Spleen (tissue), 11 donors: ENCODE data around the gene RPL32. TPM values are rescaled to one million over a fixed set of nuclear protein-coding genes. Genes with fewer than 3 reads are reported as not detected.
A peak's percentile ranks its signal among the peaks of the same experiment; 100 is the strongest.
"Not testable (repeated sequence)": the region's sequence is repeated elsewhere in the genome, so short reads cannot be mapped to it uniquely, and the experiment has no call there.

Source experiments
- DNase-seq: peaks from one replicate; pipeline ENCODE4 v3.0.0-alpha.2; 2020
- H3K27ac ChIP-seq, 8 donors: fragments of 200-600 bp; sonication (generic) in 7 of 8; 1 replicate in 4 of 8; 2 replicates in 4 of 8; pipeline versions ENCODE4 v1.5.0 to v1.8.0; 2016 to 2021; ENCODE audit warnings: inconsistent platforms in 4 of 8, mild to moderate bottlenecking in 4 of 8, moderate library complexity in 1 of 8
- H3K27me3 ChIP-seq, 7 donors: fragments of 200-600 bp; sonication (generic) in 6 of 7; replicated peaks in 1 of 7; 1 replicate in 4 of 7; 2 replicates in 3 of 7; pipeline versions ENCODE4 v1.5.0 to v1.8.0; 2016 to 2021; ENCODE audit warnings: inconsistent platforms in 3 of 7, mild to moderate bottlenecking in 1 of 7
- H3K36me3 ChIP-seq, 6 donors: fragments of 200-600 bp; sonication (generic) in 5 of 6; 1 replicate in 4 of 6; 2 replicates in 2 of 6; pipeline versions ENCODE4 v1.5.0 to v1.8.0; 2016 to 2021; ENCODE audit warnings: inconsistent platforms in 2 of 6
- H3K4me1 ChIP-seq, 6 donors: fragments of 200-600 bp; sonication (generic) in 5 of 6; 1 replicate in 3 of 6; 2 replicates in 3 of 6; pipeline versions ENCODE4 v1.5.0 to v1.8.0; 2016 to 2021; ENCODE audit warnings: inconsistent platforms in 3 of 6
- H3K4me3 ChIP-seq, 8 donors: fragments of 200-600 bp; sonication (generic) in 7 of 8; 1 replicate in 4 of 8; 2 replicates in 4 of 8; pipeline versions ENCODE4 v1.5.0 to v1.8.0; 2016 to 2021; ENCODE audit warnings: inconsistent platforms in 4 of 8, mild to moderate bottlenecking in 4 of 8, moderate library complexity in 2 of 8
- H3K9me3 ChIP-seq, 8 donors: fragments of 200-600 bp; sonication (generic) in 7 of 8; 1 replicate in 4 of 8; 2 replicates in 4 of 8; pipeline versions ENCODE4 v1.5.0 to v1.8.0; 2016 to 2021; ENCODE audit warnings: inconsistent platforms in 4 of 8
- POLR2A ChIP-seq, 3 donors: fragments of 450-650 bp; IDR thresholded peaks; one replicate each; pipeline ENCODE4 v1.5.1; 2017; ENCODE audit warnings: antibody characterized with exemption in 3 of 3, mild to moderate bottlenecking in 1 of 3
- POLR2AphosphoS5 ChIP-seq, 3 donors: sonication (generic); formaldehyde crosslinking; IDR thresholded peaks; one replicate each; pipeline ENCODE4 v1.5.1; 2017; ENCODE audit warnings: antibody characterized with exemption in 3 of 3
- WGBS, 5 donors: extraction: QIAGEN DNeasy Blood & Tissue Kit in 3 of 5; methylation state at CpG; one replicate each; pipeline versions ENCODE4 v1.1.5 to v1.1.7; 2013 to 2018; 5-methylcytosine and 5-hydroxymethylcytosine counted together
- intact Hi-C: fragments of 100-400 bp; cut with DNase I; formaldehyde crosslinking; loops from one replicate; pipeline ENCODE4 v1.15.0; 2023; ENCODE audit warnings: low total_unique reads
- polyA plus RNA-seq, 3 donors: library from polyadenylated mRNA; stranded (reverse); fragments of 200-250 nt; gene quantifications; one replicate each; pipeline ENCODE4 v1.2.1, GENCODE V29; 2013
- total RNA-seq, 7 donors: library from RNA; depleted of rRNA in 3 of 7; stranded (reverse); fragments of >200 nt in 3 of 7; fragmentation: NEBNext Ultra II Directional in 4 of 7; extraction: Animal tissue kit (Norgen Biotek cat#: 25700) in 4 of 7; gene quantifications; one replicate each; pipeline versions ENCODE4 v1.1.0 to v1.2.1, GENCODE V29; 2016 to 2021
- TF ChIP-seq, protein P1 (sequence below), 11 experiments: fragments of 200-600 bp in 7 of 11; fragments of 450-650 bp in 4 of 11; sonication (generic) in 4 of 11; IDR thresholded peaks in 8 of 11; conservative IDR thresholded peaks in 3 of 11; 1 replicate in 7 of 11; 2 replicates in 4 of 11; pipeline versions ENCODE4 v1.4.0 to v1.8.0; 2016 to 2021; ENCODE audit warnings: antibody characterized with exemption in 11 of 11, inconsistent platforms in 4 of 11, mild to moderate bottlenecking in 1 of 11
- donor health status: healthy with polysubstance abuse.
- donor health status: DM: no; HTN: no; CAD: no; lungs with moderate emphysema.
- donor health status: DM: no; HTN: no; CAD: no.
- donor health status: Bipolar disorder and iron deficiency.
- donor health status: healthy.
- donor health status: DM: no; HTN: no; CAD: no.
- donor health status: DM: yes; HTN: yes; CAD: no.

RPL32 gene
- total and polyA plus RNA-seq, 10 donors: 911 to 6,164 (median 1,572) TPM

DNA sequence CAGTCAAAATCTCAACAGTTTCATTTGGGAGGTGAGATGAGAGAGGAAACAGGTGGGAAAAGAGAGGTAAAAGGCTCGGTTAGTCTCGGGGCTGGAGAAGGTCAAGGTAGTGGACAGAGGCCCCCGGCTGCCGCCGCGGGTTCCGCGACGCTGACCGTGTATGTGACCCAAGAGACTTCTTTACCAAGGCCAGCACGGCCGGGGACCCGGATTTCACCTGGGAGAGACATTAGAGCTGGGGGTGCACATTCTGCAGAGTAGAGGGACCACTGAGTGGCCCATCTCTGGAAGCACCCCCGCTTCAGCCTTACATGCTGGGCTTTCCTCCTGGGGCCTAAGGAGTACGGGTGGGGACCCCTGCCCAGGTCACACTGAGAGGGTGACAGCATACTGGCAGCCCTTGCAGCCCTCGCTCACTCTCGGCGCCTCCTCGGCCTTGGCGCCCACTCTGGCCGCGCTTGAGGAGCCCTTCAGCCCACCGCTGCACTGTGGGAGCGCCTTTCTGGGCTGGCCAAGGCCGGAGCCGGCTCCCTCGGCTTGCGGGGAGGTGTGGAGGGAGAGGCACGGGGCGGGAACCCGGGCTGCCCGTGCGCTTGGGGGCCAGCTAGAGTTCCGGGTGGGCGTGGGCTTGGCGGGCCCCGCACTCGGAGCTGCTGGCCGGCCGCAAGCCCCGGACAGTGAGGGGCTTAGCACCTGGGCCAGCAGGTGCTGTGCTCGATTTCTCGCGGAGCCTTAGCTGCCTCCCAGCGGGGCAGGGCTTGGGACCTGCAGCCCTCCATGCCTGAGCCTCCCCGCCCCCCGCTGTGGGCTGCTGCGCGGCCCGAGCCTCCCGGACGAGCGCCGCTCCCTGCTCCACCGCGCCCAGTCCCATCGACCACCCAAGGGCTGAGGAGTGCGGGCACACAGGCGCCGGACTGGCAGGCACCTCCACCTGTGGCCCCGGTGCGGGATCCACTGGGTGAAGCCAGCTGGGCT, 41.3 kb upstream of the RPL32 start:
- peaks cover 0 to 7% (median 0%) of the 10 kb centered on the region in 7 donors for H3K27me3 ChIP-seq
- H3K36me3 ChIP-seq: no peaks in the 10 kb centered on the region
- WGBS, 5 donors: 93 to 97% (median 94%) methylated on average over 34 to 62 of the region's 62 CpGs
- peak overlapping the region in 3 of 8 donors; percentile 9 to 12 (median 10) for H3K27ac ChIP-seq
- no peak for TF ChIP-seq POLR2AphosphoS5 (IDR thresholded peaks at IDR 0.05)
- no peak for TF ChIP-seq POLR2A (IDR thresholded peaks at IDR 0.05)
- TF ChIP-seq, protein P1, sequence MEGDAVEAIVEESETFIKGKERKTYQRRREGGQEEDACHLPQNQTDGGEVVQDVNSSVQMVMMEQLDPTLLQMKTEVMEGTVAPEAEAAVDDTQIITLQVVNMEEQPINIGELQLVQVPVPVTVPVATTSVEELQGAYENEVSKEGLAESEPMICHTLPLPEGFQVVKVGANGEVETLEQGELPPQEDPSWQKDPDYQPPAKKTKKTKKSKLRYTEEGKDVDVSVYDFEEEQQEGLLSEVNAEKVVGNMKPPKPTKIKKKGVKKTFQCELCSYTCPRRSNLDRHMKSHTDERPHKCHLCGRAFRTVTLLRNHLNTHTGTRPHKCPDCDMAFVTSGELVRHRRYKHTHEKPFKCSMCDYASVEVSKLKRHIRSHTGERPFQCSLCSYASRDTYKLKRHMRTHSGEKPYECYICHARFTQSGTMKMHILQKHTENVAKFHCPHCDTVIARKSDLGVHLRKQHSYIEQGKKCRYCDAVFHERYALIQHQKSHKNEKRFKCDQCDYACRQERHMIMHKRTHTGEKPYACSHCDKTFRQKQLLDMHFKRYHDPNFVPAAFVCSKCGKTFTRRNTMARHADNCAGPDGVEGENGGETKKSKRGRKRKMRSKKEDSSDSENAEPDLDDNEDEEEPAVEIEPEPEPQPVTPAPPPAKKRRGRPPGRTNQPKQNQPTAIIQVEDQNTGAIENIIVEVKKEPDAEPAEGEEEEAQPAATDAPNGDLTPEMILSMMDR (IDR thresholded peaks at IDR 0.05 in 8 of 11, conservative IDR thresholded peaks at IDR 0.05 in 3 of 11): no peak
- intact Hi-C loops: no loop called here
- no peak for DNase-seq
- H3K4me1 ChIP-seq: peaks cover 0 to 56% (median 30%) of the 10 kb centered on the region in 6 donors
- no peaks in the 10 kb centered on the region for H3K9me3 ChIP-seq
- no peak overlapping the region for H3K4me3 ChIP-seq

DNA sequence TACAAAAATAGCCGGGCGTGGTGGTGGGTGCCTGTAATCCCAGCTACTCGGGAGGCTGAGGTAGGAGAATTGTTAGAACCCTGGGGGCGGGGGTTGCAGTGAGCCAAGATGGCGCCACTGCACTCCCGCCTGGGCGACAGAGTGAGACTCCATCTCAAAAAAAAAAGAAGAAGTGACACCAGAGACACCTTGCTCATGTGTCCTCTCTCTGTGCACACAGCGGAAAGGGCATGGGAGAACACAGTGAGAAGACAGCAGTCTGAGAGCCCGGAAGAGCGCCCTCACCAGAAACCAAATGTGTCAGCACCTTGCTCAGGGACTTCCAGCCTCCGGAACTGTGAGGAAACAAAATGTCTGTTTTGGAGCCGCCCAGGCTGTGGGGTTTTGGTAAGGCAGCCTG, 40.5 kb upstream of the RPL32 start:
- H3K9me3 ChIP-seq, intact Hi-C loops, H3K36me3 ChIP-seq, DNase-seq, H3K27me3 ChIP-seq, H3K4me3 ChIP-seq: not testable (repeated sequence)
- WGBS, 5 donors: 75 to 86% (median 84%) methylated on average over 12 of the region's 12 CpGs
- Histone ChIP-seq H3K4me1 (peaks cover 0 to 56% (median 30%) of the 10 kb centered on the region in 6 donors), H3K27ac (peak overlapping the region in 3 of 8 donors; percentile 9 to 40 (median 12))

DNA sequence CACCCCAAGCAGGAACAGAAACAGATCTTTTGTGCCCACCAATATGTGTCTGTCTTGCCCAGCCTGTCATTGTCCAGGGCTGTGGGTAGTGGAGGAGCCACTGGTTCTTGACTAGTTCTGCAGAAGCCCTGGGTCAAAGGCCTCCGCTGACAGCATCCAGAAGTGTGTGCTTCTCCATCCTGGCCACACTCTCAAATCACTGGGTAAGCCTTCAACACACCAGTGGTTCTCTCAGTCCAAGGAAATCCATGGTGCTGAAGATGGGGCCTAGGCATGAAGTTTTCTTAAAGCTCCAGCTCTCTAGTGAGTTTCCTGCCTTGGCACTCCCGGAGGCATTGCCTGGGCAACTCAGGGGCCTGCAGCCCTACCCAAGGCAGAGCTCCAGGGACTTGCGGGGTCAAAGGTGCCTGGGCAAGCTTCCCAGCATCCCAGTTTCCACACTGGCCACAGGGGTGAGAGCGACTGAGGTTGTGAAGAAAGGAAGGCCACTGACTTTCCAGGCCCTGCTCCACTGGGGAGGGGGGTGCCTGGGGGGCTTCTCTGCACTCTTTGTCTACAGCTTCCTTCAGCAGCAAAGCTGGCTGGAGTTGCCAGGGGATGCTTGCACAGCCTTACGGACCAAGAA, 37.9 kb upstream of the RPL32 start:
- 84 to 90% (median 87%) methylated on average over 4 to 5 of the region's 5 CpGs for whole genome bisulfite sequencing, 5 donors
- no peaks in the 10 kb centered on the region for H3K36me3 ChIP-seq
- DNase-seq: no peak
- TF ChIP-seq POLR2A (IDR thresholded peaks at IDR 0.05) (no peak), POLR2AphosphoS5 (IDR thresholded peaks at IDR 0.05) (no peak)
- TF ChIP-seq, protein P1 (IDR thresholded peaks at IDR 0.05 in 8 of 11, conservative IDR thresholded peaks at IDR 0.05 in 3 of 11): no peak
- intact Hi-C loops: no loop called here
- H3K4me1 ChIP-seq: peaks cover 3 to 44% (median 19%) of the 10 kb centered on the region in 6 donors
- no peaks in the 10 kb centered on the region for H3K9me3 ChIP-seq
- H3K4me3 ChIP-seq: no peak overlapping the region
- H3K27me3 ChIP-seq: peaks cover 0 to 15% (median 9%) of the 10 kb centered on the region in 7 donors
- no peak overlapping the region for H3K27ac ChIP-seq

DNA sequence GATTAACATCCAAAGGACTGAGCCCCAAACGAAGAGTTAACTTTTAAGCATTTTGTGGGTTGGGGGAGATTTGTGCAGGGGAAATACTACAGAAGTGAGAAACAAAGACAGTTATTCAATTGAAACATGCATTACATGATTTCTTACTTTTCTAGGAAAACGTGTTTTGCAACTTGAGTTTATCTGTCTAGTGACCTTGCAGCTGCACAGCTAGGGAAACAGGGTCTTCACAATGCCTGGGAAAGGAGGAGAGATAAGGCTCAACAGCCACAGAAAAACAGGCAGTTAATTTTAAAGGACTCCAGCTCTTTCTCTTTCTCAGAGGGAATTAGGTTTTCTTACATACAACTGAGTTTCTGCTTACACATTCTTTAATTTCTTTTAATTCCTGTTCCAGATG, 37.4 kb upstream of the RPL32 start:
- 53 to 59% (median 56%) methylated on average over 2 of the region's 2 CpGs for WGBS, 5 donors
- intact Hi-C loops, H3K4me3 ChIP-seq, H3K9me3 ChIP-seq, H3K27ac ChIP-seq, H3K36me3 ChIP-seq, DNase-seq: not testable (repeated sequence)
- peaks cover 0 to 15% (median 9%) of the 10 kb centered on the region in 7 donors for H3K27me3 ChIP-seq
- H3K4me1 ChIP-seq: peaks cover 3 to 39% (median 16%) of the 10 kb centered on the region in 6 donors

DNA sequence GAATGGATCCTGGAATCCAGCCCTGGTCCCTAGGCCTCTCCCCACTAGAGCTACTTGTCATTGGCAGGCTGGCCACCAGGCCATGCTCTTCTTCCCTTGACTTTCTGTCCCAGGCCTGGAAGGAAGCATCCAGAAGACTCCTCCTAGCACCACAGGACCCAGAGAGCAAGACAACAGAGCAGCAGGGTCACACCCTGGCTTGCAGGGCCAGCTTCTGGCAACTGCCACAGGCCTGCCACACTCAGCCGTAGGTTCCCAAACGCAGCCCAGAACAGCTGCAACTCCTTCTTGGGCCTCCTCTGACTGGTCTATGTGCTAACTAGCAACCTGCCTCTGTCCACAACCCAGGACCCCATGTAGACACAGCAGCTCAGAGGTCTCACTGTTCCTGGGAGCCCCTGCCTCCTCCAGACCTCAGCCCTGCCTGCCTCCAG, 36.8 kb upstream of the RPL32 start:
- Histone ChIP-seq H3K4me1 (peaks cover 3 to 36% (median 16%) of the 10 kb centered on the region in 6 donors), H3K27ac (no peak overlapping the region), H3K27me3 (peaks cover 0 to 15% (median 9%) of the 10 kb centered on the region in 7 donors), H3K9me3 (no peaks in the 10 kb centered on the region), H3K36me3 (no peaks in the 10 kb centered on the region), H3K4me3 (no peak overlapping the region)
- WGBS, 5 donors: 80 to 90% (median 89%) methylated on average over 2 of the region's 2 CpGs; no CpG with 5 or more reads in 1 of the 5 donors
- intact Hi-C loops: no loop called here
- no peak for TF ChIP-seq POLR2A (IDR thresholded peaks at IDR 0.05)
- no peak for TF ChIP-seq POLR2AphosphoS5 (IDR thresholded peaks at IDR 0.05)
- TF ChIP-seq, protein P1 (IDR thresholded peaks at IDR 0.05 in 8 of 11, conservative IDR thresholded peaks at IDR 0.05 in 3 of 11): no peak
- no peak for DNase-seq
